IPS-18c (cell line): ENCODE results near the gene SACS.
"Not testable (repeated sequence)": the region's sequence is repeated elsewhere in the genome, so short reads cannot be mapped to it uniquely, and the experiment has no call there.

Experiments used
- H3K4me3 ChIP-seq: 2 replicates; pipeline ENCODE4 v1.7.0; 2013; ENCODE audit warnings: low read depth, mild to moderate bottlenecking, low read length, moderate library complexity; ENCODE audit not compliant: insufficient read depth
- H3K9me3 ChIP-seq: one replicate; pipeline ENCODE4 v1.6.1; 2013; ENCODE audit warnings: mild to moderate bottlenecking, low read length, moderate library complexity; ENCODE audit not compliant: control insufficient read depth, insufficient read depth

Gene SACS

DNA sequence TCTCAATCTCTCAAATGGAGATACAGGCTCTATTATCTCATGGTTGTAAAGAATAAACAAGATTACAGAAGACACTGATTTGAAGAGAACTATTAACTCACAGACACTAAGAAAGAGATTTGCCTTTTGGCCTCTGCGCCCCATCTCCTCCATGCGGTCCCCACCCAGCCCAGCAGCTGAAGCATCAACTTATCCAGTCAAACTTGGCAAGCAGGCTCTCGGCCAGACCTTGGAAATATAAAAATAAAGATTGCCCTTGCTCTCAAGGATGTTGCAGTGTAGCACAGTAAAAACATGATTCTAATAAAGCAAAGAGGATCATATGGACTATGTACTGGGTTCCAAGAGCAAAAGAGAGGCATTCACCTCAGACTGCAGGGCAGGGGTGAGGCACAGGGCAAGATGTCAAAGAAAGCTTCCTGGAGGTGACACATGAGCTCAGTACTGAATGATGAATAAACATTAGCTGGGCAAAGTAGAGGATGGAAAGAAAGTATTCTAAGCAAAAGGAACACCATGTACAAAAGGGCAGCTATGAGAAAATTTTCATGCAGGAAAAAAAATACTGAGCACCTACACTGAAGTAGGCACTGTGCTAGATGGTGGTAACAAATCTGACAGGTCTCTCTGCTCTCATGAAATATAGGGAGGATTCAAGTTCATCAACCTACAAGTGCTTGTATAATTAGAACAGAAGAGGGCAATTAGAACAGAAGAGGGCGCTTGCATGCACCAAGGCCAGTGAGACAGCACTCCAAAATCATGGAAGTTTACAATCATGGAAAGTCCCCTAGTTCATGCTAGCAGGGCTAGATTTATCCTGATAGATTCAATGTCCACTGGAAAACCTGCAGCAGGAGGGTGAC is 85.0 kb downstream of the SACS start:
- no peaks in the 10 kb centered on the region for H3K9me3 ChIP-seq
- no peak overlapping the region for H3K4me3 ChIP-seq

DNA sequence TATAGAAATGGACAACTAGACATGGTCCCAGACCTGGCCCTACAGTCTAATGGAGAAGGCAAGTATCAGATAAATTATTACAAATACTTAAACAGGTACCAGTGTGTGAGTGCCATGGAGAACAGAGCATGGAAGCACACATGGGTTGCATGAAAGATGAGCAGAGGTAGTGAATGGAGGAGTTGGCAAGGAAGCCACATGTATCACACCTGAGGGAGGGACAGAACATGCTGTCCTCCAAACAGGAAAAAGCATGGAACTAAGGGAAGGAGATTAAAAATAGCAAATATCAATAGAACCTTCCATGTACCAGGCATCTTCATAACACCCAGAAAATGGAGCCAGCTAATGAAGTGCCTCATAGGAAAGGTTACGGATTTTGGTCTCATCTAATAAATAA is 85.9 kb downstream of the SACS start:
- Histone ChIP-seq H3K9me3 (no peaks in the 10 kb centered on the region), H3K4me3 (no peak overlapping the region)

DNA sequence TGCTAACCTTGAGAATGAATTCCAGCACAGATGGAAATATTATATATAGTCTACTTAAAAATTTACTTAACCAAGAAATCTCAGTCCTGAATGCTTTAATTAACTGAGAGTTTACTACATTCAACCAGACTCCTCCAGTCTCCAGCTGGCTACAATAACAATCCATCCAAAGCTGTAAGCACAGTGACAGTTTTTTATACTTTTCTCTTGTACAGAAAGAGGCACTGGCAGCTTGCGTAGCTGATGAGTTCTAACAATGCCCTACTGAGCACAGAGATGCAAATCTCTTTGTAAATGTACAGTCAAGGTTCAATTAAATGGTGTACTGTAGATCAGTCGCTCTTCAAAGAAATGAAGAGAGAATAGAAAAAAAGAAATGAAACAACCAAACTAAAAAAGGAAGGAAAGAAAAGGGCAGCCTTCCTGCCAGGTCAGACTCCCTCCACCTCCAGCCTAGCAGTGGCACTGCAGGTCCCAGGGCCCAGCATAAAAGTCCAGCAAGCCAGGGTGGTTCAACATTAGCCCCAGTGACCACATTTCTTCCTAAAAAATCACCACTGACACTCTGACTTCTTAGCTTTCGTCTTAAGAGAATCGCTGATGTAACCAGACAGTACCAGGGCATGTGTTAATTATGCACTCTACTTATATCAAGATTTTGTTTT is 88.4 kb downstream of the SACS start:
- no peaks in the 10 kb centered on the region for H3K9me3 ChIP-seq
- no peak overlapping the region for H3K4me3 ChIP-seq

DNA sequence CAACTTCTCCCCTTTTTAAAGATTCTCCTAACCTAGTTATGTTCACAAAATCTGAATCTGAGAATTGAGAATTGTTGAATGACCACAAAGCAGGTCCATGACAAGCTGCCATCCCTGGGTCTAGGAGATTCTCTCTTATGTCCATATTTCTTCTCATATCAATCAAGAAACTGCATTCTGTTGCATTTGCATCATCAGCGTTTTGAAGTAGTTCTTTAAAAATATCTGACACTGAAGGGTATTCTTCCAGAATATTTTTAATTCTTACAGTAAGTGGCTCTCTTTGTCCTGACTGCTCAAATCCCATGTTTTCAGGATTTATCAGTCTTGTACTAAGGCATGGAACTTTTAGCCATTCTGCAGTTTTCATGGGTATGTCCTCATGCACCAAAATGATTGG is 94.3 kb downstream of the SACS start:
- peaks cover 8% of the 10 kb centered on the region for H3K9me3 ChIP-seq
- no peak overlapping the region for H3K4me3 ChIP-seq

DNA sequence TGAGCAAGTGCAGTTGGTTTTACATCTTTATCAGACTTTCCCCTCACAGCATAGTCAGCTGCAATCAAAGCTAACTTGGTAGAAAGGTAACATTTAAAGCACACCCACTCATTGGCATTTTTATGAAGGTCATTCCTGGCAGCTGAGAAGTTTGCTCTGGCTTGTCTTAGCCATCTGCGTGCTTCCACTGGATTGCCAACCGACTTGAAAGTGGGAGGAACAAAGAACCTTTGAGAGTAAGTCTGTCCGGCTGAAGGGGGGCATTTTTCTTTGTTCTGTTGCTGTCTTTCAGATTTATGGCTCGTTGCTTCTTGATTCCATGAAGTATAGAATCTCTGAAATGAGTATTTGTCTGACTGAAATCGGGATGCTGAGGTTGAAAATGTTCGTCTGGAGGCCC is 103.1 kb downstream of the SACS start:
- Histone ChIP-seq H3K9me3 (no peaks in the 10 kb centered on the region), H3K4me3 (no peak overlapping the region)

DNA sequence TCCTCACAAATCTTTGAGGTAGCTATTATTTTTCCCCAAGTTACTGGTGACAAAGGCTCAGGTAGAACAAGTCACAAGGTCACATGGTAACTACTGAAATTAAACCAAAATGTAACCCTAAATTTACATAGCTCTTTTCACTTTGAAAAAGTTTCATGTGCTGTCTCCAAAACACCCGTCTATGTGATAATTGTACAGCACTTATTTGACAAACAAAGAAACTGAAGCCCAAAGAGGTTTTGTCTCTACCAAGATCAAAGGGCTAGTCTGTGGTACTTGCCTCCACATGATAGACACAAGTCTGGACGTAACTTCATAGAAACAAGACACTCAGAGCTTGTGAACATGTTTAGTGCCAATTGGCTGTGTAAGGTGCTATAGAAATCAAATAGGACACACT is 108.3 kb downstream of the SACS start:
- Histone ChIP-seq H3K4me3 (no peak overlapping the region), H3K9me3 (no peaks in the 10 kb centered on the region)

DNA sequence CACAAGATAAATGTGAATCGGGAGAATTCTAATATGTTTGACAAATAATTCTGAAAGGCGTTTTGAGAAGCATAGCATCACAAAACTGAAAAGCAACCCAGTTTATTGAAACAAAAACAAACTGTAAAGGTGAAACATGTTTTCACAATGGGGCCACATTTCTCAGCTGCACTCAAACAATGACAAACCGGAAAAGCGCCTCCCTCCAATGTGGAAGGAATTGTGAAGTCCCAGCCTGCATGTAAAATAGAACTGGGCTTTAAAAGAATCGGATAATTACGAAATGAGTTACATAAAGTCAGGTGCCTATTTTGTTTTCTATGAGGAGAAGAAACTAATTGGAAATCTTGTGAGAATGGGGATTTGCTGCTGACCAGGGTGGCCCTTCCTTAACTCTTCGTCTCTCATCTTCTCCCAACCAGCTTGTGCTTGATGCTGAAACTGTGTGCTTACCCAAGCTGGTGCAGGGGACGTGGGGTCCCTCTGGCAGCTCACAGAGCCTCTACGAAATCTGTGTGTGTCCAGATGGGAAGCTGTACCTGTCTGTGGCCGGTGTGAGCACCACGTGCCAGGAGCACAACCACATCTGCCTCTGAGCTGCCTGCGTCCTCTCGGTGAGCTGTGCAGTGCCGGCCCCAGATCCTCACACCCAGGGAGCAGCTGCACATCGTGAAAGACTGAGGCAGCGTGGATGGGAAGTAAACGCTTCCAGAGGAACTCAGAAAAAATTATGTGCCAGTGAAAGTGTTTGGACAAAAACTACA is 109.4 kb downstream of the SACS start:
- Histone ChIP-seq H3K4me3 (no peak overlapping the region), H3K9me3 (no peaks in the 10 kb centered on the region)

DNA sequence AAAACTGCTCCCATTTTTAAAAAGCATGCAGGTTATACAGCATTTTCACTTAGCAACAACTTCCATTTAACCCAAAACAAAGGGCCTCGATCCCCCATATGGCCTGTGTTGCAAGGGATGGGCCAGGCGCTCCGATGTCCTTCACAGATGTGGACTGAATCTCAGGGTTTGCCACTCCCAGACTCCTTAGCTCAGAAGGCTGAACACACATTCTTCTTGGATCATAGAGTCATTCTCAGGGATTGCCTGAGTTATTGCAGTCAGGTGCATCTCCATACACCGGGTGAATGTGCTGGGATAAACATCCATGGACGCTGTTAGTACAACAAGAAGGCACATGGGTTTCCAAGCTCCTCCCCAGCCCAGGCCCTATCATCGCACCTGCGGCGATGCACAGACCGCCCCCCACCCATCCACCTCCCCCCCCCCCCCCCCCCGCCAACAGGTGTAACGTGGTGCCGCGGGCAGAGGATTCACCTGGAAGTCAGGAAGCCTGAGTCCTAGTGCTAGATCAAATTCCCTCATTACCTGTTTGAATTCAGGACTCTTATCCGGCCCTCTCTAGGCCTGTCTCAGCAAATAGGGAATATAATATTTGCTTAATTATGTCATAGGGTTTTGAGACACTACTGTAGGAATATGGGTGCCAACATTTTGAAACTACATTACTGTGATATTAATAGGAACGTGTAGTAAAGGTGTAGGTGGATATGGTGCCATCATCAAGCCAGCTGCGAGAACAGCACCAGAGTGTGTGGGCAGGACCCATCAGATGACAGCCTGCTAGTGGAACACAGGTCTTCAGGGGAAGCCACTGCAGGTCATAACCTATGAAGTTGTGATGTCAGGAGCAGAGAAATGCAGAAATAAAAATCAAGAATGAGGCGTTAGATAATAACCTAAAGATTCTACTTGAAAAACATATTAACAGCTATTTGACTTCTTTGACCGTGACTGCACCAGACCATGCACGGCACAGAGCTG is 110.9 kb downstream of the SACS start:
- Histone ChIP-seq H3K4me3 (no peak overlapping the region), H3K9me3 (no peaks in the 10 kb centered on the region)

DNA sequence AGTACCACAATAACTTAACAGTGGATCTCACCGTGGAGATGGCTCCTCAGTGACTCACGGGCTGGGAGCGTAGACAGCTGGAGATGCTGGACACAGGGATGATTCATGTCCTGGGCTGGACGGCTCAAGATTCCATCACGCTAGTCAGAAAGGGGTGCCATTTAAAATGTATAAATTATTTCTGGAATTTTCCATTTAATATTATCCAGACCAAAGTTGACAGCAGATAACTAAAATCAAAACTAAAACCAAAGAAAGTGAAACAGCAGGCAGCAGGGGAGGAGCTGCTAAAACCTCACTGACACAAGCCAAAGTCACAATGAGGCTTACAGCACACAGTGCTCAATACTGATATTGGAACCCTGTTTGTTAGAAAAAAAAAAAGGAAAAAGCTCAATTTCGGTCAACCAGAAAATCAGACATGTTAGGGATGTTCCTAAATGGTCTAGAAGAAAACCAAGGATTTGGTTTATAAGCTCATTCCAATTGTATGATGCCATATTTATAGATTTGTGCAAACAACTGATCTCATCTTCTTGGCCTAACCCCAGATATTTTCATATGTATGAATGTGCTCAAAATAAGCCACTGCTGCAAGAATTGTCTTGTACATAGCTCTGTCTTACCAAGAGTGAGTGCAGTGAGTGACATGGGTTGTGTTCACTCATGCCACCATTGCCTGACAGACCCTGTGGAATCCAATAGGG is 111.8 kb downstream of the SACS start:
- H3K4me3 ChIP-seq: no peak overlapping the region
- H3K9me3 ChIP-seq: no peaks in the 10 kb centered on the region

DNA sequence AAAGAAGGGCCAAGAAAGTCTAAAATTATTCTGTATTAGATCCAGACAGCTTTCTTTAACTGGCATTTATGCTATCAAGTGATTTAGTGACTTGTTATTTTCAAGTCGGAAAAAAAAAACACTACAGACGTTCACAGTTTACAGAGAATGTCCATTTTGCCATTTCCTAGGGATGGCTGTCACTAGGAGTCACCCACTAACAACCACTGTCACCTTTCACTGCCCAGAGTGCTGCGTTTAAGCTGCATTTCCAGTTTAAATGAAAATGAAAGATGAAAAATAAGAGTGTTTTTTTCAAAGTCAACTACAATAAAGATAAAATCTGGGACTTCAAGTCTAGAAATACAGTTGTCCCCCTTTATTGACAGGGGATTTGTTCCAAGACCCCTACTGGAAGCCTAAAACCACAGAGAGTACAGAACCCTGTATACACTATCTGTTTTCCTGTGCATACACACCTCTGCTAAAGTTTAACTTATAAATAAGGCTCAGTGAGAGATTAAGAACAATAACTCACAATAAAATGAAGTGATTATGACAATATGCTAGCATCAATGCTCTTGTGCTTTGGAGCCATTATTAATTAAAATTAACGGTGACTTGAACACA is 112.5 kb downstream of the SACS start:
- H3K9me3 ChIP-seq: no peaks in the 10 kb centered on the region
- no peak overlapping the region for H3K4me3 ChIP-seq

DNA sequence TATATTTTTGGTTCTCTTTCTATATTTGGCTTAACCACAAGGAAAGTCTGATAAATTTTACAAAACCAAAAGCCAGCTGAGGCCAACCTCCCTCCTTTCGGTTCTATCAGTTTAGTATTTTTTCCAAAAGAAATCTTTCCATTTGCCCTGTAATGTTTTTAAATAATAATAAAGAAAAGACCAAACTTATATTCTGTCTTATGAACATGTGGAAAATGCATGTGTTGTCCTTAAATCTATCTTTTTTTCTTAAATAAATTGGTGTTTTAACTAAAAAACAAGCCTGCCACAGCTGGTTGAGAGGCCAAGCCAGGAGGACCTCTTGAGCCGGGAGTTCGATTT is 113.6 kb downstream of the SACS start:
- Histone ChIP-seq H3K9me3 (no peaks in the 10 kb centered on the region), H3K4me3 (no peak overlapping the region)

DNA sequence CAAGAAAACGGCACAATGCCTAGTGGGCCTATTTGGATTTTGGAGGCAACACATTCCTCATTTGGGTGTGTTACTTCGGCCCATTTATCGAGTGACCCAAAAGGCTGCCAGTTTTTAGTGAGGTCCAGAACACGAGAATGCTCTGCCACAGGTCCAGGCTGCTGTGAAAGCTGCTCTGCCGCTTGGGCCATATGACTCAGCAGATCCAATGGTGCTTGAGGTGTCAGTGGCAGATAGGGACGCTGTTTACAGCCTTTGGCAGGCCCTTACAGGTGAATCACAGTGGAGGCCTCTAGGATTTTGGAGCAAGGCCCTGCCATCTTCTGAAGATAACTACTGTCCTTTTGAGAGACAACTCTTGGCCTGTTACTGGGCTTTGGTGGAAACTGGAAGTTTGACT is 118.7 kb downstream of the SACS start:
- H3K4me3 ChIP-seq, H3K9me3 ChIP-seq: not testable (repeated sequence)

DNA sequence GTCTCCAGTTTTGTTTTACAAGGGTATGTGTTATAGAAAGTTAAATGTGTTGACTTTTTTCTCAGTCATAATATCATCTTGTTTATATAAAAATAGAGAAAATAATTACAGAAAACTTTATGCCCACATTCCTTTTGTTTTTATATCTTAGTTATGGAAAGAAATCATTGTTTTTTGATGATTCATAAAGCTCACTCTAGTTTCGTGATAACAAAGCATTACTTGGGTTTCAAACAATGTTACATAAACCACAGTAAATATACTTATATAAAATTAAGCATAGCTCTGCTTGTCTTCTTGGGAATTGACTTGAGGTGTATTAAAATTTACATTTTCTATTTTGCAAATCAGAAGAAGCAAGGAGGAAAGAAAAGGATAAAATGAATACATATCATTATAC is 140.9 kb downstream of the SACS start:
- Histone ChIP-seq H3K4me3 (no peak overlapping the region), H3K9me3 (no peaks in the 10 kb centered on the region)

DNA sequence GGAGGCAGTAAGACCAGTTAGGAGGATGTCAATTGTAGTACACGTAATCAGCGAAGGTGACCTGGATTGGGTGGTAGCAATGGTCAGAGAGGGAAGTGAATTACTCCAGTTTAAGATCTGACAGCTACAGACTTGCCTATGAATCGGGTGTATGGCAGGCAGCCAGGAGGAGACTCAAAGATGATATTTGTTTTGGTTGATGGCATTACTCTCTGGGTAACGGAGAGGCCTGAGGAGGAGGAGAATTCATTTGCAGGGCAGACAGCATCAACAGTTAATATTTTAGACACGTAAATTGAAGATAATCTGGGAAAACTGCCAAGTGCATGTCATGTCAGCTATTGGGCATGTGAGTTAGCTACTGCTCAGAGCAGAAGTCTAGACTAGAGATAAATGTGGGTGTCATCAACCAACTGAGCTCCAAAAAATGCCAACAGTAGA is 143.6 kb downstream of the SACS start:
- no peak overlapping the region for H3K4me3 ChIP-seq
- no peaks in the 10 kb centered on the region for H3K9me3 ChIP-seq

DNA sequence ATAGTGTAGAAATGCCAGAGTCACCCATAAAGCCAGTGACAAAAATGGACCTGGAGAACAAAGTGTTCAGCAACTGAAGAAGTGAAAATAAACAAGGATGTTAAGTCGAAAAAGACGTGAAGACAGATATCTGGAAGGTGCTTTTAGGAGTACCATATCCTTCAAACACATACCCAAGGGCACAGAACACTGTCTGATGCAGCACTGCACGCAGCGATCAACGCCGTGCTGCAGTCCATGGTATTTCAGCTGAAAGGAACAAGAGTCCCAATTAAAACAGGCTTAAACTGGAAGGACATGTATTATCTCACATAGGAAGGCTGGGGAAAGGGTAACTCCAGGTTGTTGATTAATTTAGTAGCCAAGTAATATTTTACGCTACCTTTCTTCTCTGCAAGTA is 144.5 kb downstream of the SACS start:
- Histone ChIP-seq H3K9me3 (no peaks in the 10 kb centered on the region), H3K4me3 (no peak overlapping the region)

DNA sequence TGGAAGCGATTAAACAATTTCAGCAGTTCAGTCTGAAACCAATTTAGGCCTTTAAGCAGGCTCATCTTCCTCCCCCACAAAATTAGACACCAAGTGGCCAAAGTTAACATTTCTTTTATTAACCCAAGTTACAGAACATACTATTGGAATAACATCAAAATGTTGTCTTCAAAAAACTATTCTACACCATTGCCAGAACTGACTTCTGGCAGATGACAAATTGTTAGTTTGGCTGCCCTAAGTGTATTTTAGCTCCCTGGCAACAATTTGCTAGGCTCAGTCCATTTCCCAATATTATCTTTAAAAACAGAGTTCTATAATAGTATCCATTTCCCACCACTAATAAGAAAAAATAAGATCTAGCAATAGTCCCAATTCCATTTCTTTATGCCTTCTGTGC is 144.9 kb downstream of the SACS start:
- H3K4me3 ChIP-seq: no peak overlapping the region
- no peaks in the 10 kb centered on the region for H3K9me3 ChIP-seq
